Measurements from ENCODE around the gene OLFML2A.
"Not testable (repeated sequence)": the region's sequence is repeated elsewhere in the genome, so short reads cannot be mapped to it uniquely, and the experiment has no call there.

Gene OLFML2A

GRCh38 chr9:124776954-124777648 is at the start of gene OLFML2A:
Gene OLFML2A, plus strand, starts transcription at chr9:124777133. Its CDS starts 138 bp downstream, at chr9:124777271.
- no peak for DNase-seq

- DNase-seq: no peak
These were observed 46.2 kb upstream of the OLFML2A start for GRCh38 chr9:124730772-124731171.

- DNase-seq: no peak
These were observed 42.8 kb upstream of the OLFML2A start for GRCh38 chr9:124733964-124734740.

- not testable (repeated sequence) for DNase-seq
These were observed 42.2 kb upstream of the OLFML2A start for GRCh38 chr9:124734741-124735083.

- no peak for DNase-seq
These were observed 41.8 kb upstream of the OLFML2A start for GRCh38 chr9:124735121-124735520.

GRCh38 chr9:124738075-124738474 is 38.9 kb upstream of the OLFML2A start:
- not testable (repeated sequence) for DNase-seq

GRCh38 chr9:124739360-124739759 is 37.6 kb upstream of the OLFML2A start:
- no peak for DNase-seq

GRCh38 chr9:124741149-124741548 is 35.8 kb upstream of the OLFML2A start:
- DNase-seq: no peak

- no peak for DNase-seq
These were observed 35.3 kb upstream of the OLFML2A start for GRCh38 chr9:124741662-124742061.

- DNase-seq: no peak
These were observed 34.0 kb upstream of the OLFML2A start for GRCh38 chr9:124742940-124743339.

GRCh38 chr9:124743686-124744348 is 33.1 kb upstream of the OLFML2A start:
- no peak for DNase-seq

GRCh38 chr9:124747065-124747464 is 29.9 kb upstream of the OLFML2A start:
- no peak for DNase-seq

GRCh38 chr9:124749284-124749683 is 27.6 kb upstream of the OLFML2A start:
- no peak for DNase-seq

- DNase-seq: no peak
These were observed 27.2 kb upstream of the OLFML2A start for GRCh38 chr9:124749781-124750180.

- DNase-seq: no peak
These were observed 24.0 kb upstream of the OLFML2A start for GRCh38 chr9:124752967-124753366.

- DNase-seq: no peak
These were observed 22.6 kb upstream of the OLFML2A start for GRCh38 chr9:124754289-124754688.

GRCh38 chr9:124755061-124755460 is 21.9 kb upstream of the OLFML2A start:
- DNase-seq: no peak

GRCh38 chr9:124756011-124756410 is 20.9 kb upstream of the OLFML2A start:
- DNase-seq: no peak

- no peak for DNase-seq
These were observed 19.3 kb upstream of the OLFML2A start for GRCh38 chr9:124757616-124758015.

GRCh38 chr9:124758061-124758460 is 18.9 kb upstream of the OLFML2A start:
- peak; percentile 28 for DNase-seq

- no peak for DNase-seq
These were observed 18.2 kb upstream of the OLFML2A start for GRCh38 chr9:124758691-124759090.

GRCh38 chr9:124759327-124759726 is 17.6 kb upstream of the OLFML2A start:
- no peak for DNase-seq

GRCh38 chr9:124760719-124761118 is 16.2 kb upstream of the OLFML2A start:
- no peak for DNase-seq

GRCh38 chr9:124761196-124761595 is 15.7 kb upstream of the OLFML2A start:
- DNase-seq: no peak

All from SIG-M5 (cell line).